HG03460 (cell line): ENCODE data around the gene FBLIM1.

Experiments
- ATAC-seq: cut with Tn5 transposase; IDR thresholded peaks from one replicate; pipeline ENCODE4 v1.9.1; 2021; ENCODE audit not compliant: unreplicated experiment

The FBLIM1 gene

DNA sequence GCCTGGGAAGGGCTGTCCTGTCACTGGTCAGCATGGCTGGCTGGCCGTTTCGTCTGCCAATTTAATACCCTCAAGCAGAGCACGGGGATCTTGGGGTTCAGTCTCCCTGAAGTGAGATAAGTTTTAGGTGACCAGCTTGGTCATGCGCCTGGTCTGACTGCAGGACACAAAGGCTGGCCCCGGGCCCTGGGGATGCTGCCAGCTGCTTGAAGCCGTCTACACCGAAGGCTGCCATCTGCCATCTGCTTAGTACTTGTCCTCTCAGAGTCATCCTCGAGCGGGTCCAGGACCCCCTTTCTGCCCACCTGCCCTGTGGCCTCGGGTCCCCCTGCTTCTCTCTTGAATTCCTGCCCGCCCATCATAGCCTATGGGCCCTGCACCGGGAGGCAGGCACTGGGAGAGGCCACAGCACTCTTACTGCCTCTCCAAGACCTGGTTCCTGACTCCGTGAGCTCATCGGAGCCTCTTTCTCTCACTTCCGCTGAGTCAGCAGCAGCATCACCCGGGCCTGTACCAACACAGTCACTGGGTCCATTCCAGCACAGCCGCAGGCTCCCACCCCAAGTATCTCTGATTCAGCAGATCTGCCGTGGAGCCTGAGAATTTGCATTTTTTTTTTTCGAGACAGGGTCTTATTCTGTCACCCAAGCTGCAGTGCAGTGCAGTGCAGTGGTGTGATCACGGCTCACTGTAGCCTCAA is 7.0 kb downstream of the FBLIM1 start:
- ATAC-seq = no peak

DNA sequence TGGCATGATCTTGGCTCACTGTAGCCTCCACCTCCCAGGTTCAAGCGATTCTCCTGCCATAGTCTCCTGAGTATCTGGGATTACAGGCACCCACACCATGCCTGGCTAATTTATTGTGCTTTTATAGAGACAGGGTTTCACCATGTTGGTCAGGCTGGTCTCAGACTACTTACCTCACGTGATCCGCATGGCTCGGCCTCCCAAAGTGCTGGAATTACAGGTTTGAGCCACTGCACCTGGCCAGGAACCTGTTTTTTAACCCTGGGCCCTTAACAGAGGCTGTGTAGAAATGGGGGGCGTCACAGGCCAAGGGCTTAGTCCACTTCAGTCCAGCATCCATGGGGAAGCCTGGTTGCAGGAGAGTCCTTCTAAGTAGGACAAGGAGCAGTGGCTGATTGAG is 9.3 kb downstream of the FBLIM1 start:
- ATAC-seq = no peak

DNA sequence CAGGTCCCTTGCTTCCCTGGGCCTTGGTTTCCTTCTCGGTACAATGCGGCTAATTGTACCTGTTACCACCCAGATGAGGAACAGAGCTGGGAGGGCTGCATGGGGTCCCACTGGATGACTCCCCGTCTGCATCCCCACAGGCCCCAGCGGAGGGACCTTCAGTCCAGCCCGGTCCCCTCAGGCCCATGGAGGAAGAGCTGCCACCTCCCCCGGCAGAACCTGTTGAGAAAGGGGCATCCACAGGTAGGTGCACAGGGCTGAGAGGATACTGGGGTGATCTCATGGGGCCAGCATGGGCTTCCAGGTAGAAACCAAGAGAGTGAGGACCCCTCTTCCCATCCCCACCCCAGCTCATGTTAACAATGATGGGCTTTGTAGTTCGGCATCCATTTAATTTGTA is 9.8 kb downstream of the FBLIM1 start:
- no peak for ATAC-seq

DNA sequence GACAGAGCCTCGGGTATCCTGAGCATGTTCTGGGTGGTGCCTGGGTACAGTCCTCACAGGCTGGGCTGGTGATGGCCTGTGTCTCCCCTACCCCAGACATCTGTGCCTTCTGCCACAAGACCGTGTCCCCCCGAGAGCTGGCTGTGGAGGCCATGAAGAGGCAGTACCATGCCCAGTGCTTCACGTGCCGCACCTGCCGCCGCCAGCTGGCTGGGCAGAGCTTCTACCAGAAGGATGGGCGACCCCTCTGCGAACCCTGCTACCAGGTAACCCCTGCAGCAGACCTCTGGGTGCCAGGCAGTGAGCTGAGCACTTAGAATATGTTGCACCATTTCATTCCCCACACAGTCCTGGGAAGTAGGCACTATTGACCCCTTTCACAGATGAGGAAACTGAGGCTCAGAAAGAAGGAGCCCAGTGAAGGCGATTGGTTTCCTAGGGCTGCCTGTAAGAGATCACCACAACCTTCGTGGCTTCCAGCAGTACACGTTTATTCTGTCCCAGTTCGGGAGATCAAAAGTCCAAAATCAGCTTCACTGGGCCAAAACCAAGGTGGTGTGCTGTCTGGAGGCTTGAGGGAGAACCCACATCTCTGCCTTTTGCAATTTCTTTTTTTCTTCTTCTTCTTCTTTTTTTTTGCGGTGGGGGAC is 11.8 kb downstream of the FBLIM1 start:
- ATAC-seq = no peak

DNA sequence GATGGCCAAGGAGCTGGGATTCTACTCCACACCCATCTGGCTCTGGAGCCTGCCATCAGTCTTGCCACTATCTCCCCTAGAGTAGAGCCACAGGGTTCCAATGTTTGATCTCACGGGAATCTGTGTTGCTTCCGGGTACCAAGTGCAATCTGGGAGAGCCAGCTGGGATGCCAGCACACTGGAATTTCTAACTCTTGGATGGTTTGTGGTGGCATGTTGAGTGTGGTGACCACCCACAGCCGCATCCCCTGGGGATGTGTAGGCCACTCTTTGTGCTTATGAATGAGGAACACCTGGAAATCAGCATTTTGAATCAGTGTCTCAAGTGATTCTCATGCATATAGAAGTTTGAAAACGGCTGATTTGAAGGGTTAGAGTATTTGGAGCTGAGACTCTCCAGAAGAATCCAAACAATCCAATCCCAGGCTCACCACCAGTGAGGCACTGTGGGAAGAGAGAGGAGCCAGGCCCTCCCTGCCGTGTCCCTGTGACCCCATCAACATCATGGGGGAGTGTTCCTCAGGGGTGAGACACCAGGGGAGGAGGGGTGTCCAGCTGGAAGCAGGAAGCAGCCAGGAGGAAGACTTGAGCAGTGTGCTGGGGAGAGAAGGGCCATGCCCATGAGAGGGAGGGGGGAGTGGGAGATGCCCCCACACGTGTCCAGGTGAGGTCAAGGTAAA is 13.4 kb downstream of the FBLIM1 start:
- ATAC-seq = no peak

DNA sequence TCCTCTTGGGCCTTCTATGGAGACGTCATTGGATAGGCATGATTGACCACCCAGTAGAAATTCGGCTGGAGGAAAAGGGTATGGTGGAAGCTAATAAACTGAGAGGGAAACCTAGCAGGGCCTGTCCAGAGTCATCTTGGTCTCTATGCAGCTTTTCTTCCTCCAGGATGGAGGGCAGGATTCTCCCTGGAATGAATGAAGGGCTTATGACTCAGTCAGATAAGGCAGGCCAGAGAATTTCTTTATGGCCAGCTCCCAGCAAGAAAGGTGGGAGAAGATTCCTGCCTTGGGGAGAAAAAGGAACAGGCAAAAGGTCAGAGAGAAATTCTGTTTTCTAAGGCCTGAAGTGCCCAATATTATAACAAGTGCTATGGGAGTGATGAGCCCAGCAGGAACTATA is 17.1 kb downstream of the FBLIM1 start:
- no peak for ATAC-seq

DNA sequence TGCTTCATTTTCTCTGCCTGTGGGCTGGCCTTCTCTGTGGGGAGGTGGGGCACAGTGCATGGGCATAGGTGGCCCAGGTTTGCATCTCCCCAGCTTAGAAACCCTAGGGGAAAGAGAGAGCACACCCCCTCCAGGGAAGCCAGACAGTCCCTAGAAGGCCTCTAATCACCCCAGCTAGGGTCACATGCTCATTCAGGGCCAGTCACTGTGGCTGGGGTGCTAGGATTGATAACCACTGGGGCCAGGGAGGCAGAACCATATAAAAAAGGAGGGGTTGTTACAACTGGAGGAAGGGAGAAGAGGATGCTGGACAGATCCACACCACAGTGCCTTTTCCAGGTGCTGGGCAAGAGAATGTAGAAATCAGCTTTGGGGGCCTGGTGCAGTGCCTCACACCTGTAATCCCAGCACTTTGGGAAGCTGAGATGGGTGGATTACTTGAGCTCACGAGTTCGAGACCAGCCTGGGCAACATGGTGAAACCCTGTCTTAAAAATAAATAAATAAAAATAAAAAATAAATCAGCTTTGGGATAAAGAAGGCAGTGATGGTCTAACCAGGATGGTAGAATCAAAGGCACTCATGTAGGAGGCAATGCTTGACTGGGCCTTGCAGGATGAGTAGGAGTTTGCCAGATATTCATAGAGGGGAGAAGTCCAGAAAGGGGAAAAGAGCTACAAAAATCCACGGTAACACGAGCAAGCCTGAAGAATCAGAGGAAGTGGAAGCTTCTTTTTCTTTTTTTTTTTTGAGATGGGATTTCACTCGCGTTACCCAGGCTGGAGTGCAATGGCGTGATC is 19.5 kb downstream of the FBLIM1 start:
- no peak for ATAC-seq

DNA sequence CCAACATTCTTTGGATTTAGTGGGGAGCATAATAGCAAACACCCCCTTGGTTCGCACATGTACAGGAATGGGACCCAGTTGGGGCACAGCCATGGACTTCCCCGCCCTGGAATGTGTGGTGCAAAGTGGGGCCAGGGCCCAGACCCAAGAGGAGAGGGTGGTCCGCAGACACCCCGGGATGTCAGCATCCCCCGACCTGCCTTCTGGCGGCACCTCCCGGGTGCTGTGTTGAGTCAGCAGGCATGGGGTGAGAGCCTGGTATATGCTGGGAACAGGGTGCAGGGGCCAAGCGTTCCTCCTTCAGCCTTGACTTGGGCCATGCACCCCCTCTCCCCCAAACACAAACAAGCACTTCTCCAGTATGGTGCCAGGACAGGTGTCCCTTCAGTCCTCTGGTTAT is 27.1 kb downstream of the FBLIM1 start:
- no peak for ATAC-seq

DNA sequence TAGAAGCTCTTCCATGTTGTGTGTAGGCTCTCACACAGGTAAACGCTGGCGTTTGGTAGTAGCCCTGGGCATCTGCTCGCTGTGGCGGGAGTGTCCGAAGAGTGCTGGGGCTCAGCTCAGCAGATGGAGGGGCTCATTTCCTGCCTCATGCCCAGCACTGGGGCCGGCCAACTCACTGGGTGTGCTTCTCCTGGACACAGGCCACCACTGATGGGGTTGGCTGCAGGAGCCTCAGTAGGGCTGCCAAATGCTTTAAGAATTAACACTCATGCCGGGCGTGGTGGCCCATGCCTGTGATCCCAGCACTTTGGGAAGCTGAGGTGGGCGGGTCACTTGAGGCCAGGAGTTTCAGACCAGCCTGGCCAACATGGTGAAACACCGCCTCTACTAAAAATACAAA is 28.0 kb downstream of the FBLIM1 start:
- no peak for ATAC-seq

DNA sequence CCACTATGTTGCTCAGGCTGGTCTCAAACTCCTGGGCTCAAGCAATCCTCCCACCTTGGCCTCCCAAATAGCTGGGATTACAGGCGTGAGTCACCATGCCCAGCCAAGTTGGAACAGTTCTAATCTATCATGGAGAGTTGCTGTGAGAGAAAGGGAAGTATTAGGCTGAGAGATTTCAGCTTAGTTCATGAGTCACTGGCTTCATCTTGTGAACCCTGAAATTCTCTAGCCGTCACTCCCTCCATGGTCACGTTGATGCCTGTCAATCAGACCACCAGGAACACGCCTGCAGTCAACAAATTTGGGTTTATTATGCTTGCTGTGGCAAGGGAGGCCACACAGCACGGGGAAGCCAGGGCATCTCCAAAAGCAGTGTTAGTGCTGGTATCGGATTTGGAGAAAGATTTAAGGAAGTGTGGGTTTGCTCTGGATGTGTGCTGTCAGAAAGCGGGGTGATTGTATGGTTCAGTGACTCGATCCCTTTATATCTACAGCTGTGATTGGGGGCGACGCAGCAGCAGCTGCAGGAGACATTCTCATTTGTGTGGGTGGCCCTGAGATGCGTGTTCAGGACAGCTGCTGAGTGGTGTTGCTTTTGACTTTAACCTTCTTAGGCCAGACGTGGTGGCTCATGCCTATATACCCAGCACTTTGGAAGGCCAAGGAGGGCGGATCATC is 30.2 kb downstream of the FBLIM1 start:
- ATAC-seq = no peak

DNA sequence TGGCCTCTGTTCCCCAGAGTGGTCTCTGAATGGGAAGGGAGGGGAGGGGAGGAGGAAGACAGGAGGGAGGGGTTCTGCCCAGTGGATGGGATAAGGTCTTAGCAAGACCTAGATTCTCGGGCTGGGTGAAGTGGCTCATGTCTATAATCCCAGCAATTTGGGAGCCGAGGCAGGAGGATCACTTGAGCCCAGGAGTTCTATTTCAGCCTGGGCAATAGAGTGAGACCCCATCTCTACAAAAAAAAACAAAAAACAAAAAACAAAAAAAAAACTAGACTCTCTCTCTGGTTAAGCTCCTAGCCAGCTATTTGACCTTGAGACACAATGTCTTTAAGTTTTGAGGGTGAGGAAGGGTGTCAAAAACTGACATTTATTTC is 37.5 kb downstream of the FBLIM1 start:
- no peak for ATAC-seq

DNA sequence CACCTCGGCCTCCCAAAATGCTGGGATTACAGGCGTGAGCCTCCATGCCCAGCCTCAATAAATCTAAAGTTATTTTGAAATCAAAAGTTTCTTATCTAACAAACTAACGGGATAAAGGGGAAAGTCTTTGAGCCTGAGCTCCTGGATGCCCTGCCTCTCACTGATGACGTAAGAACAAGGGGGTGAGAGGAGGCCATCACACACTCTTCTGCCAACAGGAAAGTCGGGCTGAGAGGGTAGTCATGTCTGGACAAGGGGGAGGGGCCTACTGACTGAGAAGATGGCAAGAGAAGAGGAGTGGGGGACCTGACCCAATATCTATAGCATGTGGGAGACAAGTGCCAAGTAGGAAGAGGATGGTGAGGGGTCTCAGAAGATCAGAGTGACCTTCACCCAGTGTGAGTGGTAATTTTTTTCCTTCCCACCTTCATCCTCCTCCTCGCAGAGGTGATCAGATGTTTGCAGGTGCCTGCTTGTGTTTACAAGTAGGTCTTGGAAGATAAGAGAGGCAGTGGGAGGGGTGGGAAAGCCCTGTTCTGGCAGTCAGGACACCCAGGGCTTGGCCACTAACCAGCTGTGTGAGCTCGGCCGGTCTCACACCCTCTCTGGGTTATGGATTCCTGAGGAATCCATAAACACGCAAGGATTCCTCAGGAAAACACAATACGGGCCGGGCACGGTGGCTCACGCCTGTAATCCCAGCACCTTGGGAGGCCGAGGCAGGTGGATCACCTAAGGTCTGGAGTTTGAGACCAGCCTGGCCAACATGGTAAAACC is 39.2 kb downstream of the FBLIM1 start:
- ATAC-seq = no peak

DNA sequence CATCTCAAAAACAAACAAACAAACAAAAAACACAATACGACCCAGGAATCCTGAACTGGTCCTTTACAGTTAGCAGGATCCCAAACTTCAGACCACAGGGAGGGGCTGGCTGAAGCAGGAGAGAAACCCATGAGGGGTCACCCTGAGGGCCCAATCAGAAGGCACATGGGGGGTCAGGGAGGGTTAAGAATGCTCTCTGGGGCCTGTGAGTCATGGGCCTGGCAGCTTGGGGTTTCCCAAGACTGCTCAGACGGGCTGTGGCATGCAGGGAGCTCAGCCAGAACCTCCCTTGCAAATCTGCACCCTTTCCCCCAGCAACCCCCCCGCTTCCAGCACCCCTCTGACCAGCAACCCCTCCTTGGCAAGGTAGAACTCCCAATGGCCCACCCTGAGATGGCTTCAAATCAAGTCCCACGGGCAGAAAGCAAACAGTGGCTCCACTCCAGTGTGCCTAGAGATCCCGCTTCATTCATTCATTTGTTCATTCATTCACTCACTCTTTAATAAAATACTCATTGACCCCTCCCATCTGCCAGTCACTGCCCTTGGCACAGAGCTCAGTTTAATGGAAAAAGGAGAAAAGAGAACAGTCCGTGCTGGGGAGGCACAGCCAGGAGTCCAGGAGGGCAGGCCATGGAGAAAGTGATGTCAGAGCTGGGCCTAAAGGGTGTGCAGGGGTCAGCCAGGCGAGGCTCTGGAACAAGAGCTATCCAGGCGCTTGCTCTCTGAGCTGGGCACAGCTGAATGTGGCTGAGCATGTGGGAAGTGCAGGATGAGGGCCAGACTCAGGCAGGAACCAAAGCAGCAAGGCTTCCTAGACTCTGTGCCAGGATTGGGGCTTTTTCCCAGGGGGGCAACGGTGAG is 40.6 kb downstream of the FBLIM1 start:
- ATAC-seq = no peak

DNA sequence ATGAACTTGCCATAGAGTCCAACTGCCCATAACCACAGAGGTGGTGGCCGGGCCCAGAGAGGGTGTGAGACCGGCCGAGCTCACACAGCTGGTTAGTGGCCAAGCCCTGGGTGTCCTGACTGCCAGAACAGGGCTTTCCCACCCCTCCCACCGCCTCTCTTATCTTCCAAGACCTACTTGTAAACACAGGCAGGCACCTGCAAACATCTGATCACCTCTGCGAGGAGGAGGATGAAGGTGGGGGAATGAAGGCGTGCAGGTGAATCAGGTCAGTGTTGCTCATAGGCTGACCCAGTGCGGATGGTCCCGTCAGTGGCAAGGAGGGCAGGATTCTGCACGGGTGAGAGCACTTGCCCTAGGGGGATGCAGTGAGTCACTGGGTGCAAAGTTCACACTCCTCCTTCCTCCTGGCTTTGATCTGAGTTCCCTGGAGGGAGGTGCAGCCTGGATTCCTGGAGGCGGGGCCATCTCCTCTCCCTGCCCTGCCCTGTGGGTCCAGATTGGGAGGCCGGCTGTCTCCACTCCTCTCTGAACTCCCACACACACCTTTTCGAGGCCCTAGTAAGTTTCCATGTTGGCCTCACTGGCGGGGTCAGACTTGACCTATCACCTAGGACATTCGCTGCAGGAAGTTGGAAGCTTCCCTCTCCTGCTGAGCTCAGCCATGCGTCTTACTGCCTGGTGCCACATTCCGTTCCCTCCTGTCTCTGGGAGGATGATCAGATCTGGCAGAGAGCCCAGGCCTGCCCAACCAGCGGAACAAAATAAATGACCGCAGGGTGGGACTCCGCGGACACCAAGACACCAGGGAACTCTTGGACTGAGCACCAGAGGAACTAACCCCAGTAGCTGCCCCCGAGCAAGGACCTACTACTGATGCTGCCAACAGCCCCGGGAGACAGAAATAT is 41.6 kb downstream of the FBLIM1 start:
- ATAC-seq = no peak

DNA sequence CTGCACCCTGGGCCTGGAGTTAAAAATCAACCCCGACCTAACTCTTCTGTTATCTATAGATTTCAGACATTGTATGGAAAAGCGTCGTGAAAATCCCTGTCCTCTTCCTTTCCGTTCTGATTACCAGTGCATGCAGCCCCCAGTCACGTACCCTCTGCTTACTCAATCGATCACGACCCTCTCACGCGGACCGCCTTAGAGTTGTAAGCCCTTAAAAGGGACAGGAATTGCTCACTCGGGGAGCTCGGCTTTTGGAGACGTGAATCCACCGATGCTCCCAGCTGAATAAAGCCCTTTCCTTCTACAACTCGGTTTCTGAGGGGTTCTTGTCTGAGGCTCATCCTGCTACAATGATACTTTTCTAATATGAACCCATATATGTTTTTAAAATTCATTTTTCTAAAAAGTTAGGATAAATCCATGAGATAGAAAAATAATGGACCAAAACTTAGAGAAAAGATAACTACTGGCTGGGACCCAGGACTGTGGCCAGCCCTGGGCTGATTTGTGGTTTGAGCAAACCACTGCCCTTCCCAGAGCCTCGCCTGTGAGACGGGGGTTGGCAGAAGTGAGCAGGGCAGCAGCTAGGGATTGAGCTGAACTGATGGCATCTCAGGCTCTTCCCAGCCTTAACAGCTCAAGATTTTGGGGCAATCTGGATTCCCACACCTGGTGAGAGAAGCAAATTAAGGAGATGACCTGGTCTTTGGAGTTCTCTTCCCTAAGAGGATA is 43.8 kb downstream of the FBLIM1 start:
- ATAC-seq = no peak

DNA sequence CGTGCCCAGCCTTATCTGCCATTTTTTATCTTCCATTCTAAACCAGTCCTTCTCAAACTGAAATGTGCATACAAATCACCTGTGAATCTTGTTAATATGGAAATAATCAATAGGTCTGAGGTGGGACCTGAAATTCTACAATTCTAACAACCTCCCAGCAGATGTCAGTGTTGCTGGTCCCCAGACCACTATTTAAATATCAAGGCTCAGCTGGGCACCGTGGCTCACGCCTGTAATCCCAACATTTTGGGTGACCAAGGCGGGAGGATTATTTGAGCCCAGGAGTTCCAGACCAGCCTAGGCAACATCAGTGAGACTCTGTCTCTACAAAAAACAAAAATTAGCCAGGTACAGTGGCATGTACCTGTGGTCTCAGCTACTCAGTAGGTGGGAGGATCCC is 44.8 kb downstream of the FBLIM1 start:
- no peak for ATAC-seq

DNA sequence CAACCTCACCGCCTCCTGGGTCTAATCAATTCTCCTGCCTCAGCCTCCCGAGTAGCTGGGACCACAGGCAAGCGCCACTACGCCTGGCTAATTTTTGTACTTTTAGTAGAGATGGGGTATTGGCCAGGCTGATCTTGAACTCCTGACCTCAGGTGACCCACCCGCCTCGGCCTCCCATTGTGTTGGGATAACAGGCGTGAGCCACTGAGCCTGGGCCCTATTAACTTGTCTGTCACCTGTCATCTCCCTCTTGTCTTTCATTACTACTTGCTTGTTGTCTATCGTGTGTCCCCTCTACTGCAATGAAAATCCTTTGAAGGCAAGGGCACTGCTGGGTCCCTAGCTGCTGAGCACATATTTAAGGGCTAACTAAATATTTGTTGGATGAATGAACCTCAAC is 45.5 kb downstream of the FBLIM1 start:
- ATAC-seq = no peak

DNA sequence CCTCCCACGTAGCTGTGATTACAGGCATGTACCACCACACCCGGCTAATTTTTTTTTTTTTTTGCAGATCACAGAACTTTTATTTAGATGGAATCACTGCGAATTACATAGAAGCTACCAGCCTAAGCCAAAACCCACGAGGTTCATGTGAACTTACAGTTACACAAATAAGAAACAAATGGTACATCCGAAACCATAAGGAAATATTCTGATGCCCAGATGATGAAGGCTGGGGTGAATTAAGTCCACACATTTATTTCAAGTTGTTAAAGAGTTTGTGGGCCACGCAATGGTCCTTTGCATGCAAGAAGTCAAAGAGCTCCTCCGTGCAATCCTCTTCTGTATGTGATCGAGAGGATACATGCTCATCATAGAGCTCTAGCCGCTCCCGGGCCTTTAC is 48.5 kb downstream of the FBLIM1 start:
- ATAC-seq = no peak
